Calu3 (cell line): ENCODE data around the gene LINC00237. TPM values are rescaled to one million over a fixed set of nuclear protein-coding genes. Genes with fewer than 3 reads are reported as not detected.

Experiments
- BruUV-seq: library from RNA; stranded (reverse); fragments of 400-500 nt; replicated peaks from 2 replicates; lab custom pipeline; 2021; lab: Mats Ljungman, UMichigan
- CTCF ChIA-PET: fragments of 300-600 bp; sonication (Branson Sonifier 250); formaldehyde crosslinking; loops from one replicate; lab custom pipeline; 2022; ENCODE audit warnings: antibody characterized with exemption; lab: Charles Lee
- DNase-seq: peaks from one replicate; pipeline ENCODE4 v3.0.0; 2022
- H3K27ac Mint-ChIP-seq: one replicate; pipeline ENCODE4 v1.8.0; 2022; ENCODE audit warnings: mixed read lengths; ENCODE audit not compliant: unreplicated experiment
- H3K27me3 Mint-ChIP-seq: one replicate; pipeline ENCODE4 v1.8.0; 2022; ENCODE audit warnings: mixed read lengths; ENCODE audit not compliant: unreplicated experiment
- H3K36me3 Mint-ChIP-seq: one replicate; pipeline ENCODE4 v1.8.0; 2022; ENCODE audit warnings: mild to moderate bottlenecking, moderate library complexity, mixed read lengths; ENCODE audit not compliant: insufficient read depth, unreplicated experiment
- H3K4me1 Mint-ChIP-seq: one replicate; pipeline ENCODE4 v1.8.0; 2022; ENCODE audit warnings: mild to moderate bottlenecking, low read depth, mixed read lengths; ENCODE audit not compliant: unreplicated experiment
- H3K4me3 Mint-ChIP-seq: one replicate; pipeline ENCODE4 v1.8.0; 2022; ENCODE audit warnings: mild to moderate bottlenecking, low read depth, moderate library complexity, mixed read lengths; ENCODE audit not compliant: unreplicated experiment
- H3K9me3 Mint-ChIP-seq: one replicate; pipeline ENCODE4 v1.8.0; 2022; ENCODE audit warnings: low read depth, mixed read lengths; ENCODE audit not compliant: unreplicated experiment
- intact Hi-C: fragments of 100-400 bp; cut with micrococcal nuclease; formaldehyde crosslinking; loops from one replicate; pipeline ENCODE4 v1.10.0; 2022; ENCODE audit not compliant: unreplicated experiment
- total RNA-seq: library from RNA; stranded (reverse); gene quantifications from 2 replicates; pipeline ENCODE4 v1.2.3, GENCODE V29; 2022
- TF ChIP-seq, protein P1 (sequence below): fragments of 200-600 bp; IDR thresholded peaks from one replicate; pipeline ENCODE4 v1.8.0; 2022; ENCODE audit warnings: antibody characterized with exemption; ENCODE audit not compliant: unreplicated experiment

Gene LINC00237
- total RNA-seq, 1 experiment from 2014 or later, result not detected

GRCh38 chr20:21125072-21125848 lies 19.1 kb upstream of the LINC00237 start:
- intact Hi-C loops, result no loop called here
- CTCF ChIA-PET, result interaction anchor here (0.7 kb wide), 1 partner anchor 45 kb away, joined by 5 read pairs; no protein-coding TSS in a partner anchor
- H3K4me1 Mint-ChIP-seq, result no peaks in the 10 kb centered on the region
- no peak overlapping the region for H3K27ac Mint-ChIP-seq
- no peaks in the 10 kb centered on the region for H3K27me3 Mint-ChIP-seq
- peak; percentile 12 for DNase-seq
- H3K9me3 Mint-ChIP-seq, result no peaks in the 10 kb centered on the region
- peaks cover 12% of the 10 kb centered on the region for H3K36me3 Mint-ChIP-seq
- no TSS peak for BruUV-seq
- peak overlapping the region; percentile 76 for H3K4me3 Mint-ChIP-seq
- TF ChIP-seq, protein P1, sequence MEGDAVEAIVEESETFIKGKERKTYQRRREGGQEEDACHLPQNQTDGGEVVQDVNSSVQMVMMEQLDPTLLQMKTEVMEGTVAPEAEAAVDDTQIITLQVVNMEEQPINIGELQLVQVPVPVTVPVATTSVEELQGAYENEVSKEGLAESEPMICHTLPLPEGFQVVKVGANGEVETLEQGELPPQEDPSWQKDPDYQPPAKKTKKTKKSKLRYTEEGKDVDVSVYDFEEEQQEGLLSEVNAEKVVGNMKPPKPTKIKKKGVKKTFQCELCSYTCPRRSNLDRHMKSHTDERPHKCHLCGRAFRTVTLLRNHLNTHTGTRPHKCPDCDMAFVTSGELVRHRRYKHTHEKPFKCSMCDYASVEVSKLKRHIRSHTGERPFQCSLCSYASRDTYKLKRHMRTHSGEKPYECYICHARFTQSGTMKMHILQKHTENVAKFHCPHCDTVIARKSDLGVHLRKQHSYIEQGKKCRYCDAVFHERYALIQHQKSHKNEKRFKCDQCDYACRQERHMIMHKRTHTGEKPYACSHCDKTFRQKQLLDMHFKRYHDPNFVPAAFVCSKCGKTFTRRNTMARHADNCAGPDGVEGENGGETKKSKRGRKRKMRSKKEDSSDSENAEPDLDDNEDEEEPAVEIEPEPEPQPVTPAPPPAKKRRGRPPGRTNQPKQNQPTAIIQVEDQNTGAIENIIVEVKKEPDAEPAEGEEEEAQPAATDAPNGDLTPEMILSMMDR, result no peak

DNA sequence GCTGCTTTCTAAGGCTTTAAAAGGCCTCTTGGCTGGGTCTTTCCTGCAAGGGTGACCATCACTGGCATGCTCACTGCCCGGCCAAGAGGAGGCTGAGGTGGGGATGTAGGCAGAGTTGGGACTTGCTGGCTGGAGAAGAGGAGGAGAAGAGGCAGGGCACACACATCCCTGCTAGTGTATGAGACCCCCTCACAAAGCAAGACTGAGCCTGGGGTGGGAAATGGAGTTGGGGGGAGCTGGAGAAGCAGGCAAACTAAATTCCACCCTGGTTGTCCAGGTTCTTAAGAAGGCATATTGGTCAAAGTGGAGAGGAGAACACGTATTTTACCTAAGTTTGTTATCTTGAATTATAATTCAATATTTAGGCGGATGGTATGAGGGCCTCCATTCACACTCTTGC lies 18.0 kb upstream of the LINC00237 start:
- BruUV-seq, result no TSS peak
- intact Hi-C loops, result no loop called here
- Mint-ChIP-seq H3K27me3 (no peaks in the 10 kb centered on the region), H3K4me3 (no peak overlapping the region), H3K4me1 (no peaks in the 10 kb centered on the region), H3K36me3 (peaks cover 12% of the 10 kb centered on the region), H3K9me3 (no peaks in the 10 kb centered on the region), H3K27ac (no peak overlapping the region)
- CTCF ChIA-PET, result no interaction called here
- TF ChIP-seq, protein P1, result no peak
- DNase-seq, result no peak

DNA sequence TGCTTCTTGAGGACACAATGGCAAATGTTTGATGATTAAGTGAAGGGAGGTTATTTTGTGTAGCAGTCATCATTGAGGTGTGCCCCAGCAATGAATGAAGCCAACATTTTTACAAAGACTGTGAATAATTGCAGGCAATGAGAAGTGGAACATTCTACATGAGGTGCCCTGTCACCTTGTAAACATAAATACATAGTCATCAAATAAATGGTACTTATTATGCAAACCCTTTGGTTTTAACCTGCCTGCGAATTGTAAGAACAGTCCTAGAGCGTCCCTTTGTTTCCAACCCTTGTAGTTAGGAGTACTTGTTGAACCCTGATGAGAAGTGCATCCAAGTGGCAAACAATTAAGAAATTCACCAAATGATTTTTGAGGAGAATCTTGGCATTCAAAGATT lies 12.6 kb upstream of the LINC00237 start:
- CTCF ChIA-PET, result no interaction called here
- Mint-ChIP-seq H3K4me1 (no peaks in the 10 kb centered on the region), H3K4me3 (no peak overlapping the region), H3K27ac (no peak overlapping the region), H3K27me3 (no peaks in the 10 kb centered on the region), H3K36me3 (no peaks in the 10 kb centered on the region), H3K9me3 (no peaks in the 10 kb centered on the region)
- DNase-seq, result no peak
- no TSS peak for BruUV-seq
- intact Hi-C loops, result no loop called here
- TF ChIP-seq, protein P1, result no peak

DNA sequence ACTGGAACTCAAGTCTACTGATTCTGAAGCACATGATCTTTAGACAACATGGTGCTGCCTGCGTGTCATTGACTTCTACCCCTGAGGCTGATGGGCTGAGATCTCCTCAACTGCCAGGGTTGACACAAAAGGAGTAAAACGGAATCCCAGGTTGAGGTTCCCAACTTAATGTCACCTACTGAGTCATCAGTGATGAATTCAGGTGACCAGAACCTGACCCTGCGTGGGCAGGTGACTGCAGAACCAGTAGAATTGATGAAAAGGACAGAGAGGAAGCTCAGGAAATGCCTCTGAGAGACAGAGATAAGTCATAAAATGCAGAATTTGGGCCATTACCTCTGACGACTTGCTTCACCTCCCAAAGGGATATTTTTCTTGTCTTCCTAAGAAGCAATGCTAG lies 12.0 kb upstream of the LINC00237 start:
- Mint-ChIP-seq H3K9me3 (no peaks in the 10 kb centered on the region), H3K4me3 (no peak overlapping the region), H3K27me3 (no peaks in the 10 kb centered on the region), H3K4me1 (no peaks in the 10 kb centered on the region), H3K27ac (no peak overlapping the region), H3K36me3 (no peaks in the 10 kb centered on the region)
- no TSS peak for BruUV-seq
- DNase-seq, result no peak
- TF ChIP-seq, protein P1, result no peak
- CTCF ChIA-PET, result no interaction called here
- intact Hi-C loops, result no loop called here
